Esophagus squamous epithelium (tissue), 4 donors: Measurements from ENCODE around the gene ERO1B.

Experiments used
- CTCF ChIP-seq, 6 experiments: fragments of 450-650 bp in 4 of 6; fragments of 200-600 bp in 2 of 6; sonication (generic) in 2 of 6; IDR thresholded peaks; one replicate each; pipeline ENCODE4 v1.5.1; 2016 to 2019; ENCODE audit warnings: antibody characterized with exemption in 6 of 6, mild to moderate bottlenecking in 4 of 6, moderate library complexity in 4 of 6
- POLR2A ChIP-seq, 4 donors: fragments of 450-650 bp; IDR thresholded peaks; one replicate each; pipeline ENCODE4 v1.6.1; 2017; ENCODE audit warnings: antibody characterized with exemption in 4 of 4, mild to moderate bottlenecking in 4 of 4, moderate library complexity in 3 of 4

GRCh38 chr1:236222632-236223031 is 59.1 kb downstream of the ERO1B start:
- no peak for TF ChIP-seq CTCF (IDR thresholded peaks at IDR 0.05)
- no peak for TF ChIP-seq POLR2A (IDR thresholded peaks at IDR 0.05)
